WTC11 (cell line): ENCODE measurements around the gene PODXL.

ENCODE experiments used
- ATF6 ChIP-seq: sonication (generic); formaldehyde crosslinking; IDR thresholded peaks from 2 replicates; pipeline ENCODE4 v1.8.1; 2023; ENCODE audit warnings: mild to moderate bottlenecking, missing genetic modification reagents
- CTCF ChIP-seq: fragments of 200-600 bp; IDR thresholded peaks from 2 replicates; pipeline ENCODE4 v1.8.0; 2022; ENCODE audit warnings: antibody characterized with exemption
- ERG ChIP-seq: fragments of 250-450 bp; sonication (Bioruptor Pico); IDR thresholded peaks from 2 replicates; pipeline ENCODE4 v1.8.0; 2021; ENCODE audit warnings: mild to moderate bottlenecking
- ETV6 ChIP-seq: sonication (generic); formaldehyde crosslinking; IDR thresholded peaks from 2 replicates; pipeline ENCODE4 v1.8.1; 2022; ENCODE audit warnings: mild to moderate bottlenecking, missing genetic modification reagents
- GABPB1 ChIP-seq: sonication (generic); formaldehyde crosslinking; IDR thresholded peaks from 2 replicates; pipeline ENCODE4 v1.8.1; 2023; ENCODE audit warnings: mild to moderate bottlenecking, missing genetic modification reagents
- JUN ChIP-seq: sonication (generic); formaldehyde crosslinking; IDR thresholded peaks from 2 replicates; pipeline ENCODE4 v1.8.0; 2023; ENCODE audit warnings: mild to moderate bottlenecking, missing genetic modification reagents
- MAX ChIP-seq: sonication (generic); formaldehyde crosslinking; IDR thresholded peaks from 2 replicates; pipeline ENCODE4 v1.8.0; 2022; ENCODE audit warnings: mild to moderate bottlenecking, missing genetic modification reagents
- NFYB ChIP-seq: sonication (generic); formaldehyde crosslinking; conservative IDR thresholded peaks from 2 replicates; pipeline ENCODE4 v1.8.0; 2022; ENCODE audit warnings: low read depth, missing genetic modification reagents
- SP1 ChIP-seq: sonication (generic); formaldehyde crosslinking; conservative IDR thresholded peaks from 2 replicates; pipeline ENCODE4 v1.8.1; 2022; ENCODE audit warnings: missing genetic modification reagents
- STAT6 ChIP-seq: sonication (generic); formaldehyde crosslinking; conservative IDR thresholded peaks from 2 replicates; pipeline ENCODE4 v1.8.1; 2023; ENCODE audit warnings: mild to moderate bottlenecking, low read depth, missing genetic modification reagents, moderate library complexity
- USF2 ChIP-seq: sonication (generic); formaldehyde crosslinking; IDR thresholded peaks from 2 replicates; pipeline ENCODE4 v1.8.1; 2023; ENCODE audit warnings: mild to moderate bottlenecking, missing genetic modification reagents, moderate library complexity
- ZBTB43 ChIP-seq: sonication (generic); formaldehyde crosslinking; IDR thresholded peaks from 2 replicates; pipeline ENCODE4 v1.8.1; 2023; ENCODE audit warnings: mild to moderate bottlenecking, missing genetic modification reagents
- ZNF219 ChIP-seq: sonication (generic); formaldehyde crosslinking; IDR thresholded peaks from 2 replicates; pipeline ENCODE4 v1.8.0; 2023; ENCODE audit warnings: missing genetic modification reagents, mild to moderate bottlenecking, borderline replicate concordance

GRCh38 chr7:131538813-131539179 lies 17.6 kb downstream of the PODXL start:
- no peak for TF ChIP-seq ETV6 (CRISPR knock-in tag)
- TF ChIP-seq ZBTB43 (CRISPR knock-in tag), result no peak
- no peak for TF ChIP-seq CTCF
- no peak for TF ChIP-seq MAX (CRISPR knock-in tag)
- no peak for TF ChIP-seq NFYB (CRISPR knock-in tag)
- no peak for TF ChIP-seq SP1 (CRISPR knock-in tag)
- TF ChIP-seq GABPB1 (CRISPR knock-in tag), result no peak
- no peak for TF ChIP-seq JUN (CRISPR knock-in tag)
- TF ChIP-seq ATF6 (CRISPR knock-in tag), result no peak
- TF ChIP-seq STAT6 (CRISPR knock-in tag), result no peak
- no peak for TF ChIP-seq USF2 (CRISPR knock-in tag)
- TF ChIP-seq ZNF219 (CRISPR knock-in tag), result no peak
- TF ChIP-seq ERG (CRISPR knock-in tag), result no peak
